NCI-H345 (cell line): ENCODE results near the gene TEX30.
"Not testable (repeated sequence)": the region's sequence is repeated elsewhere in the genome, so short reads cannot be mapped to it uniquely, and the experiment has no call there.

ENCODE experiments used
- DNase-seq: peaks from one replicate; lab custom pipeline; 2025; lab: John Stamatoyannopoulos, UW

Gene TEX30

DNA sequence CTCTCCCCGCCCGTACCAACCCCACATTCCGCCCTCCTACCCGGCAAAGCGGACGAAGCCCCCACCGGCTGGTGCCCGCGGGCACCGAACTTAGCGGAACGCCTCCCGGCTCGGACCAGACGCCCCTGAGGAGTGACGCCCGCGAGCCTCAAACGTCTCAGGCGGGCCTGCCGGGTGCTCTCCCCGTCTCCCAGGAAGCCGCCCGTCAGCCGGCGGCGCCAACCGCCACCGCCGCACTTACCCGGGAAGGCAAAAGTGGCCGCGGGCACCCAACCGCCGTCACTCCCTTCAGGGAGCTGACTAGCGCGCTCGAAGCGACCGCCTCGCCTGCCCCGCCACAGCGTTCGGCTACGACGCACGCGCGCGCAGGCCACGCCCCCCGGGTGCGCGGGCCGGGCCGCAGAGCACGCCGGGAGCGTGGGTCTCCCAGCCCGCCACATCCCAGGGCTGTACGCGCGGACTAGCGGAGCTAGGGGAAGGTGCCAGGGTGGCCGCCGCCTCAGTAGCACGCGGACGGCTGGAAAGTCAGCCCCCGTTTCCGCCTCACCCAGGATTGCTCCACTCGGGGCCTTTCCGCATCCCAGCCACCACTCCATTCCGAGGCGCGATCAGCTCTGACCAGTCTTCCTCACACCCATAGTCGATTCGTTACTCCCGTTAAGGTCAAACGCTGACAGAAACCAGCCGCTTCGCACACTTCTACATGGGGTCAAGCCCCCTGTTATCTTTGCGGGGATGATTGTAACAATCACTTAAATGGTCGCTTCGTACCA is at the start of gene TEX30:
TEX30 (minus strand) TSS at position 346 of the 773 bp plus-strand sequence. CDS start 3,760 bp downstream, outside the sequence.
- peak; percentile 92 for DNase-seq

DNA sequence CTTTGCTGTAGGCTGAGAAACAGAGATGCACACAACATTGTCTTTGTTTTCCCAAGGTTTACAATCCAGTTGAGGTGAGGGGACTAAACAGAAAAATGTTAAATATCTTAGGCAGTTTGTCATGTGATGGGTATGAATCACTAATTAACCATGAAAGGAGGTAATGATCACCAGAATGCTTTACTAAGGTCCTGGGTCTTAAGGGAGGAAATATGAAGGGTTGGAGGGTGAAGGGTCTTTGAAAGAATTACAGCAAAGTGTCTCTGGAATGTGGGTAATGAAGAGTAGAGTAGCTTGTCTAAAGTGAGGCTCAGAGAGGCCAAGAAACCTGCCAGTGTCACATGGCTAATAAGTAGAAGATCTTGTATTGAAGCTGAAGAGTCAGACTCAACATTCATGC is 44.3 kb upstream of the TEX30 start:
- no peak for DNase-seq

DNA sequence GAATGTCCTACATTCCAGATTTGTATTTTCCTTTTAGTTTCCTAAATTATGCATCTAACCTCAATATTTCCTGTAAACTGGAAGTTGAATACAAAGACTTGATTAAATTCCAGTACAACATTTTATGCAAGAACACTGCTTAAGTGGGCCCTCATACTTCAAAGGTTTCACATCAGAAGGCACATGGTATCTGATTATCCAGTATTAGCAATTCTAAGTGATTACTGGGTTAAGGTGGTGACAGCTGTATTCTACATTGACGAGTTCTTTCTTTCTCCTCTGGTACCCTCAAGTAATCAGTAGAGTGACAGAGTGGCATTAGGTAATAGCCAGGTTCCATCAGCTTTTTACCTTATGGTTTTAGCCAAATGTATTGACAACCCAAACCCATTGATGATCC is 43.7 kb upstream of the TEX30 start:
- DNase-seq, result no peak

DNA sequence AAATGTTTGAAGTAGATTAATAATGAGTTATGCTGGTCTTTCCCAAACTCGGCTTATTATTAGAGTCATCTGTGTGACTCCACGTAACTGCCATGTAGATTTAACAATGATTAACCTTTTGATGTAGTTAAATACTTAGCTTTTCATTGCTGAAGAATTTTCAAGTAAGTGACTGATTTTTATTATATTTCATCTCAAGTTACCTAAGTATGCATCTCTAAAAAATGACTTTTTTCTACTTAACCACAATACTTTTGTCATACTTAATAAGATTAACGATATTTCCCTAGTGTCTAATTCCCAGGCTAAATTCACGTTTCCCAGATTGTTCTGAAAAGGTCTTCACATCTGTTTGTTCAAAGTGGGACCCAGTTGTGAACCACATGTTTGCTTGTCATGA is 43.1 kb upstream of the TEX30 start:
- no peak for DNase-seq

DNA sequence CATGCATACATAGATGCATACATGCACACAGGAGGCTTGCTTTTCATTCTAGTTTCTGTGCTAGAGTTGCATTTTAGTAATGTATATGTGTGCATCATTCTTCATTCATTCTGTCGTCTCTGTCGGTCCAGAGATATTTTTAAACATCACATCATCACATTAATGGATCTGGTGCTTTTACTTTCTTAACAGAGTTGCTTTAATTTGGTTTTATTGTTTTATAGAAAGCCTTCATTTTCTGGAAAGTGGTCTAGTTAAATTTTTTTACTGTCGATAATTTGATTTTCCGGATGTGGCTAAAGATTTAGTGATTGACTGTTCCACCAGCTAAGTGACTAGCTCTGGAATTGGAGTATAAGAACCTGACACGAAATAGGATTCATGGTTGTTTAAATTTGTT is 42.2 kb upstream of the TEX30 start:
- no peak for DNase-seq

DNA sequence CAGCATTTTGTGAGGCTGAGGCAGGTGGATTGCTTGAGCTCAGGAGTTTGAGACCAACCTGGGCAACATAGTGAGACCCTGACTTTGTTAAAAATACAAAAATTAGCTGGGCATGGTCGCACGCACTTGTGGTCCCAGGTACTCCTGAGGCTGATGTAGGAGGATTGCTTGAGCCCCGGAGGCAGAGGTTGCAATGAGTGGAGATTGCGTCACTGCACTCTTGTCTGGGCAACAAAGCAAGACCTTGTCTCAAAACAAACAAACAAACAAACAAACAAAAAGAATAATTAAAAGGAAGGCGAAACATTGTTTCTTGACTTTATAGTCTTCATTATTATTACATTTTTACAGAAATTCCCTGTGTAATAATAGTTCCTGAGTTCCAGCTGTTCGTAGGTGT is 41.2 kb upstream of the TEX30 start:
- DNase-seq, result no peak

DNA sequence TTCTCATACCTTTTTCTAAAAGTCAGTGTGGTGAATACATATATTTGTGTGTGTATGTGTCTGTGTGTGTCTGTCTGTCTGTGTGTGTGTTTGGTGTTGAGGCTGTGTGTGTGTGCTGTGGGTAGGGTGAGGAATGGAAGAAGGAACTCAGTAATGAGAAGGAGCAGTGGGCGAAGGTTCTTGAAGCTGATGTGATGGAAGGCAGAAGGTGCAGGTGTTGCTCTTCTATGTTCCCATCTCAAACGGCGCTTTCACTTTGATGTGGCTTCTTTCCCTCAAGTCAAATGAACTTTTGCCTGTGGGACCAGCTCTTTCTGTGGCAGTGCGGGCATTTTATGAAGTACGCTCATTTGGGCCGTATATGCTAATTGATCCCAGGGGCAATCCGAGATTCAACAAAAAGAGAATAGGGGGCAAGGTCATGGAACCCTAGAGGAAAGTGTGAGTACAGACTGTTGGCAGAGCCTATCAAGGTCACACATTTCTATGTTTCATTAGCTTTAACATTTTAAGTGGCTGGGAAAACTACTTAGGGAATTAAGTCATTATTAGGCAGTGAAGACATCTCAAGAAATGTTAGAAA is 40.5 kb upstream of the TEX30 start:
- DNase-seq, result no peak

DNA sequence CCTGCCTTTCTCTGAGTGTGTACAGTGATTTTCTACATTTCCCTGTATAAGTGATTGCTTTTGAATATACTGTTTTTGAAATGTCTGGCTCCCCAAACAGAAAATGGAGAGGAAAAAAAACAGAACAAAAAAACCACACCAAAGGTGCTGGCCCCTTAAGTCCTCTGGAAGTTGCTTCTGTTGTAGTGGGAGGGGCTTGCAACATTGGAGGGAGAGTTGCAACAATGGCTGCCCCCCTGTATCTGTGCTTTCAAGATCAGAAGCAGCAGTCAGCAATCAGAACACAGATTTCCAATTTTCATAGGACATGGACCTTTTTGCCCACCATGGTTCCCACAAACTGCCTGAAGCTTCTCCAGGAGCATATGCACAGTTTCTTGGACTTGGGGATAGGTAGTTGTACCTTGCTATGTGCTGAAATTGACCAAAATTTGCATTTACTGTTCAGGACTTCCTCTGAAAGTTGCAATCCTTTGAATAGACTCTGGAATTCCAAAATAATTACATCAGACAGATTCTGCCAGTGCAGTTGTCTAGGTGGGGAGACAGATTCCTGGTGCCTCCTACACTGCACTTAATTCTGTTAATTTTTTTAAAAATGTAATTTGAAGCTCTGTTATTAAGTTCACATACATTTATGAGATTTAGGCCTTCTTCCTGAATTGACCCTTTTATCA is 39.2 kb upstream of the TEX30 start:
- DNase-seq, result no peak

DNA sequence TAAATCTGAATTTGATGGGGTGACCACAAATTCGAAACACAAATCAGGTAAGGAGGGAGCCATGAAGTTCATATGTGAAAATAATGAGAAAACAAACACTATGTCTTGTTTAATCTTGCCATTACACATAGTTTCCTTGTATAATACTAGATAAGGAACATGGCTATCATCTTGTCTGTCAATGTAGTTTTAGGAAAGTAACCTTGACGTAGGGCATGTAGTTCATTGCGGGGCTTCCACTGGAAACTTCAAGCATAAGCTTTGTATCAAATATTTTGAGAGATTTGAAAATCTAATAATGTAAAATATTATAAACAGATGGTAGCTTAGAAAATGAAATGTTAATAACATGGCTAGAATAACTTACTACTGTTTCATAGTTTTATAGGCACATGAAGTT is 34.1 kb upstream of the TEX30 start:
- DNase-seq, result no peak

DNA sequence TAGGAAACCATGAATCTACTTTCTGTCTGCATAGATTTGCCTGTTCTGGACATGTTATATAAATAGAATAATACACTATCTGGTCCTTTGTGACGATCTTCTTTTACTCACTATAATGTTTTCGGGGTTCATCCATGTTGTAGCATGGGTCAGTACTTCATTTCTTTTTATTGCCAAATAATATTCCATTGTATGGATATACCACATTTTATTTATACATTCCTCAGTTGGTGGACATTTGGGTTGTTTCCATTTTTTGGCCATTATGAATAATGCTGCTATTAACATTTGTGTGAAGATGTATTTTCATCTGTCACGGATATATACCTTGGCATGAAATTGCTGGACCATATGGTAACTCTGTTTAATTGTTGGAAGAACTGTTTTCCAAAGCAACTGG is 32.1 kb upstream of the TEX30 start:
- DNase-seq, result no peak

DNA sequence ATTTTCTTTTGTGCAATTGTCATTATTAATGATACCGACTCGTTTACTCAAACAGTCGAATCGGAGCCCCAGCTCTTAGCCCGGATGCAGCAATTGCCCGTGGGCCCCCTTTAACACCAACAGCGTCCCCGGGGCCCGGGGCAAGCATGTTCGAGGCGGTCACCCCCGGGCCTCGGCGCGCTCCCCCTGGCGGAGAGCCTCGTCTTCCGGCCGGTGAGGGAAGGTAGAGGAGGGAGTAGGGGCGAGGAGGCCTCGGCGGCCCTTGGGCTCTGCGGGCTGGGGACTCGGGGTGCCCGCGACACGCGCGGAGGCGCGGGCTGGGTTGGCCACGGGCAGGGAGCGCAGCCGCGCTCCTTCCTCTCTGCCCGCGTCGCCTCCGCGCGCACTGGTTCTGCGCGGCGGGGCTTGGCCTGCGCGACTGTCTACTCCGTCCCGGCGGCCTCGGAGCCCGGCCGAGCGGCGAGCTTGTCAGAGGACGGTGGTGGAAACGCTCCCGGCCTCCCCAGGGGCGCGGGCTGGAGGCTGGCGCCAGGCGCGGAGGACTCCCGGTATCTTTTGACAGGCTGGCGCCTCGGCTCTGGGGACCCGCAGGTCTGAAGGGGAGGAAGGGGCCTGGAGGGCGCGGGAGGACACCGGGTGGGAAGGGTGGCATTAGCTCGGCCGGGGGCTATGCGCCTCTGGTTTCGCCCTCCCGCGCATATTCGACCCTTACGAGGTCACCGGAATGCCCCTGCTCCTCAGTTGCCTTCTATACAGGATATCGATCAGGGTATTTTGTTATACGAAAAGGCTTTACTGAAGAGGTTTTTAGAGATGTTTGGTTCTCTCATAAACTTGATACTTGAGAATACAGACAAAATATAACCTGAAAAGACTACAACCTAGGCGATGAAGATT is 26.8 kb upstream of the TEX30 start:
- DNase-seq, result peak; percentile 76

DNA sequence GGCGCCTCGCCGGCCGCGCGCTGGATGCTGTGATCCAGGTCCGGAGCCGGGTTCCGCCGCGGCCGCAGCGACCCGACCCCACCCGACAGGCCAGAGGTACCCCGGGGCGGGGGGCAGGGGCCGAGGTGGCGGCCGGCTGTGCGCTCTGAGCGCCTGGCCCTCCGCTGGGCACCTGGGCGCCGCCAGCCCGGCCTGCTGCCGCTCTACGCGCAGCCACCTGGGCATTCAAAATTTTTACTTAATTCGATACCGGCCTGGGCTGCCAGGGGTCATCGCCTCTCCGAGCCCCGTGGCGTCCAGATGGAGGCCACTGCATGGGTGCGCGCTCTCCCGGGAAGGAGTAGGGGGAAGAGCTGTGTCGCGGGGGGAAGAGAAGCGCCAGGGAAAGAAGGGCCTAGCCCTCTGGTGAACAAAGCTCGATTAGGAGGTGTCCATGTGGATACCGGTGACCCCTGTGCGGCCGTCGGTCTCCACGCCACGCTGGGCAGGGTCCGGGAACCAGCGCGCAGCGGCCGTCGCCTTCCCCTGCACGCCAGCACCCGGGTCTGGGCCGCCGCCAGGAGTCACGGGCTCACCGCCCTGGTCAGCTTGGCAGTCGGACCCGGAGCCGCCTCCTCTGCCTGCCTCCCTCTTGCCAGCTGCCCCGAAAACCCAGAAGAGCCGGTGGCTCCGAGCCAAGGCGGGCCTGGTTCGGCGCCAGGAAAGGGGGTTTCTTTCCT is 26.0 kb upstream of the TEX30 start:
- DNase-seq, result no peak

DNA sequence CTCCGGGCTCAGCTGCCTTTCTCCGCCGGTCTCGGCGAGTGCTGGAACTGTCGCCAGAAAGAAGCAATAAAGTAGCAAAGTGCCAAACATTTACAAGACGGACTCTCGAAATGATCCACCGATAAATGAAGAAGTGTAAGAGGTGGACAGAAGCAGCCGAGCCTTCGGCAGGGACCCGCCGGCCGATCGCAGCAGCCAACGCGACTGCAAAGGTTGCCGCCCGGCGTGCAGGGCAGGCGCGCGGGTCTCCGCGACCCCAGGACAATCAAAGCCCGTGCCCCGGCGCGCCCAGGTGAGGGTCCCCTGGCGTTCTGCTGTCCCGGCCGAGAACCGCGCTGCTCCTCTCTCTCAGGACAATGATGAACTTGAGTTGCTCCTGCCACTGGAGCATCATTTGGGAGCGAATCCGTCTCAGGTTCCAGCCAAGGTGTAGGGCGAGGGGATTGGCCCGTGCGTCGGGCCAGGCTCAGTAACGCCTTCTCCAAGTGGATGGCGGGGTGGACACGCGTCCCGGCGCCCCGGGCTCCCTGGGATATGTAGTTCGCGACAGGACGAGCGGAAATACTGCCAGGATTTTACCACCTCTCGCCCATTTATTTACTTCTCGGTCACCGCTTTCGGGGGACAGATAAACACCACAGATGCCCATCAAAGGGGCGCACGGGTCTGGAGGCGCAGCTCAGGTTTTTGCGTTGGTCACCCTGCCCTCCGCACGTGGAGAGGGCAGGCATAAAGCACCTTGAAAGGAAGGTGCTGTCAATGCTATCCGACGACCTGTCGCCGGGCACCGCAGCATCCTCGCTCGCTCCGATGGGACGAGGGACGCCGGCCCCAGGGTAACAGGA is 25.2 kb upstream of the TEX30 start, which contains the start of the genes BIVM and POGLUT2:
BIVM (plus strand) TSS at position 539 of the 845 bp plus-strand sequence. CDS start 8,149 bp downstream, outside the sequence.
POGLUT2 (minus strand) TSS at position 396 of the 845 bp plus-strand sequence; CDS start at position 90, 306 bp downstream.
- DNase-seq, result peak; percentile 94

DNA sequence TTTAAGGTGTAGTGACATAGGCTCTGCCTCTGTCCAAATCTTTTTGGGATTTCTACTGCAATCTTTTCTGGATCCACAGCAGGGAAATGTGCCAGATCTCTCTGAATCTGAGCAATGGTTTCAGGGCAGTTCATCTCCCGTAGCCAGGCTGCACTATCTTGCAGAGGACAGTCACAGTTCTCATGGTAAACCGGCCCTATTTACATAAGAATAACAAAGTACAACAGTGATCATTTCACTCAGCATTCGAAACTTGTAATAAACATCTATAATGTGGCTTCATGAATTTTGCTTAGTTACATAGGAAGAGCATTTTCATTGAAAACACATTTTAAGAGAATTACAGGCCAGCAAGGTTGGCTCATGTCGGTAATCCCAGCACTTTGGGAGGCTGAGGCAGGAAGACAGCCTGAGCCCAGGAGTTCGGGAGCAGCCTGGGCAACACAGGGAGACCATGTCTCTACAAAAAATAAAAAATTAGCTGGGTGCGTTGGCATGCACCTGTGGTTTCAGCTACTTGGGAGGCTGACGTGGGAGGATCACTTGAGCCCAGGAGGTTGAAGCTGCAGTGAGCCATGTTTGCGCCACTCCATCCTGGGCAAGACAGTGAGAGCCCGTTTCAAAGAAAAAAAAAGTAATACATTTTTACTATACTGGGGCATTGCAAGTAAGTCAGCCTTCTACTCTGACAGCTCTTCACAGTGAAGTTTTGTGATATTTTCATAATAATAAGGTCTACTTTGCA is 20.2 kb upstream of the TEX30 start:
- DNase-seq, result no peak

DNA sequence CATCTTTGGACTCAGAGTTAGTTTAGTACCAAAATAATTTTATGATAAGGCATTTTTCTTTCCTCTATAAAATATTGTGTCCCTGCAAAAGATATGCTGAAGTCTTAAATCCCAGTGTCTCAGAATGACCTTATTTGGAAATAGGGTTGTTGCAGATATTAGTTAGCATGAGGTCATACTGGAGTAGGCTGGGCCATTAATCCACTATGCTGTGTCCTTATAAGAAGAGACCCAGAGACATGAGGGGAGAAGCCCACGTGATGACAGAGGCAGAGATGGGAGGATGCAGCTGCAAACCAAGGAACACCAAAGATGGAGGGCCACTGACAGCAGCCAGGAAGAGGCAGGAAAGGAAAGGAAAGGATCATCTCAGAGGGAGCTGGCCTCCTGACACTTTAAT is 18.8 kb upstream of the TEX30 start:
- no peak for DNase-seq

DNA sequence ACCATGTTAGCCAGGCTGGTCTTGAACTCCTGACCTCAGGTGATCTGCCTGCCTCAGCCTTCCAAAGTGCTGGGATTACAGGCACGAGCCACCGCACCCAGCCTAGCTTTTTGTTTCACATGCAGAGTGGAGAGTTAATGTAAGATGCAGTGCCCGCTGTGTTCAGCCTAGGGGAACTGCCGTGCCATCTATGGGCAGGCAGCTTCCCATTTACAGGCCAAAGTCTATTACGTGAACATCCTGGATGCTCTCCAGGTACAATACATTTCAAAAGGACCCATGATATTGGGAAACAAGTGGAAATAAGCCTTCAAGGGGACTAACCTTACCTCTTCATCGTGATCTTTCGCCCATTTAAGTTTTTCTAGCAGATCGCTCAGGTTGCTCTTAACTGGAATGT is 15.1 kb upstream of the TEX30 start:
- DNase-seq, result no peak

DNA sequence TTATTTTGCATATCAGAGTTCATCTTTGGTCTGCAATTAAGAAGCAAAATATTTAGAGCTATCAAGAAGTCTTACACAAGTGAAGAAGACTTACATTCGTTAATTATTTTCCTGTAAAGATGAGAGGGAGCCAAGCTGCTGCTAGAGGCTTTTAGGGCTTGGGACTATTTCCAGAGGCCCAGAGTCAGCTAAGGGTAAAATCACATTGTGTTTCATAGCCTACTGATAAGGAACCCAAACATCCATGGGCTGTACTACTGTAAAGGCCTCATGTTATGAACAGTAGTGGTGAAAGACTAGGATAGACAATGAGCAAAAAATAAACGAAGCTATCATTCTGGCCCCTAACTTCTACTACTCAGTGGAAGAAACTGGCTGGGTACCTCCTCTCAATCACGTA is 10.9 kb upstream of the TEX30 start:
- DNase-seq, result no peak

DNA sequence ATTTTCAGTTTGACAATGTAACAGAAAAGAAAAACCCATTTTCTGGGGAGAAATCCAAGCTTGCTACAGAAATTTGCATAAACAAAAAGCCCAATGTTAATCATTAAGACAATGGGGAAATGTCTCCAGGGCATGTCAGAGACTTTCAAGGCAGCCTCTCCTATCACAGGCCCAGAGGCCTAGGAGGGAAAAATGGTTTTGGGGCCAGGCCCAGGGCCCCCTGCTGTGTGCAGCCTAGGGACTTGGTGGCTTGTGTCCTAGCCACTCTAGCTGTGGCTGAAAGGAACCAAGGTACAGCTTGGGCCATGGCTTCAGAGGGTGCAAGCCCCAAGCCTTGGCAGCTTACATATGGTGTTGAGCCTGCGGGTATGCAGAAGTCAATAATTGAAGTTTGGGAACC is 8.0 kb upstream of the TEX30 start:
- no peak for DNase-seq

DNA sequence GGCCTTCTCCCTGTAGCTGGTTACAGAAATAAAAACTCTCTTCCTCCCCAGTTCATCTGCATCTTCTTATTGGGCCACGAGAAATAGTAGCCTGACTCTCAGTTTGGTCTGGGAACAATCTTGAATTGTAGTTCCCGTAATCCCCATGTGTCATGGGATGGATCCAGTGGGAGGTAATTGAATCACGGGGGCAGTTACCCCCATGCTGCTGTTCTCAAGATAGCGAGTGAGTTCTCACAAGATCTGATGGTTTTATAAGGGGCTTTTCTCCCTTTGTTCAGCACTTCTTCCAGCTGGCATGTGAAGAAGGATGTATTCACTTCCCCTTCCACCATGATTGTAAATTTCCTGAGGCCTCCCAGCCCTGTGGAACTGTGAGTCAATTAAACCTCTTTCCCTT is 7.1 kb upstream of the TEX30 start:
- DNase-seq, result not testable (repeated sequence)
